Bronchial epithelial cell (primary cell): Measurements from ENCODE around the gene CEP41. TPM values are rescaled to one million over a fixed set of nuclear protein-coding genes. Genes with fewer than 3 reads are reported as not detected.

Experiments used
- DNase-seq: peaks from one replicate; pipeline ENCODE4 v3.0.0-alpha.2; 2010; ENCODE audit warnings: low read depth
- FAIRE-seq: peaks from 2 replicates; lab custom pipeline; 2011; peaks lifted over from hg19 to GRCh38; lab: Jason Lieb, UNC
- H3K27me3 ChIP-seq: 2 replicates; pipeline ENCODE4 v1.5.1; 2011; ENCODE audit warnings: low read length; ENCODE audit not compliant: control insufficient read depth, insufficient read depth
- H3K36me3 ChIP-seq: 2 replicates; pipeline ENCODE4 v1.5.1; 2011; ENCODE audit warnings: low read length; ENCODE audit not compliant: control insufficient read depth, insufficient read depth
- H3K4me3 ChIP-seq: 2 replicates; pipeline ENCODE4 v1.5.1; 2011; ENCODE audit warnings: mild to moderate bottlenecking, low read depth, low read length, control low read depth
- total RNA-seq: library from RNA; depleted of rRNA; stranded (reverse); fragments of >200 nt; gene quantifications from 2 replicates; pipeline ENCODE4 v1.2.1, GENCODE V29; 2014
- TF ChIP-seq, protein P1 (sequence below): IDR thresholded peaks from 2 replicates; pipeline ENCODE4 v1.5.1; 2011; ENCODE audit warnings: mild to moderate bottlenecking, moderate library complexity, low read length, control low read depth, inconsistent platforms; ENCODE audit not compliant: insufficient read depth, severe bottlenecking

The CEP41 gene
- total RNA-seq, 1 donor from 2014 or later: 4.2 TPM

DNA sequence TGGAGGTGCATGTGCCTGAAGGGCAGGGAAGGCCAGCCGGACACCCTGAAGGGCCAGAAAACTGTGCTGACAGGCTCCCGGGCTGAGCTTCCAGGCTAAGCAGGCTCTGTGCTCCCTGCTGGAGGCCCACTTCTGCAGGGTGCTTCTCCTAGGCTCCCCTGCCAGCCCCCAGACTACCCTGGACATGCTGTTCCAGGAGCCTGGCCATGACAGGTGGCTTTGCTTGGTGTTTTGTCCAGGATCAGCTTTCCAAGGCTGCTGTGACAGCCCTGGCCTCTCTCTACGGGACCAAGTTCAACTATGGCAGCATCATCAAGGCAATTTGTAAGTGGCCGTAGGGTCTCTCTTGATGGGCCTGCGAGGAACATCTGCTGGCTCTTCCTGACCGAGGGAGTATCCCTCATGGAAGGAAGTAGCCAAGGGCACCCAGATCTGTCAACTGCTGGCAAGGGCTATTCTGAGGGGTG lies 55.2 kb downstream of the CEP41 start:
- TF ChIP-seq, protein P1, sequence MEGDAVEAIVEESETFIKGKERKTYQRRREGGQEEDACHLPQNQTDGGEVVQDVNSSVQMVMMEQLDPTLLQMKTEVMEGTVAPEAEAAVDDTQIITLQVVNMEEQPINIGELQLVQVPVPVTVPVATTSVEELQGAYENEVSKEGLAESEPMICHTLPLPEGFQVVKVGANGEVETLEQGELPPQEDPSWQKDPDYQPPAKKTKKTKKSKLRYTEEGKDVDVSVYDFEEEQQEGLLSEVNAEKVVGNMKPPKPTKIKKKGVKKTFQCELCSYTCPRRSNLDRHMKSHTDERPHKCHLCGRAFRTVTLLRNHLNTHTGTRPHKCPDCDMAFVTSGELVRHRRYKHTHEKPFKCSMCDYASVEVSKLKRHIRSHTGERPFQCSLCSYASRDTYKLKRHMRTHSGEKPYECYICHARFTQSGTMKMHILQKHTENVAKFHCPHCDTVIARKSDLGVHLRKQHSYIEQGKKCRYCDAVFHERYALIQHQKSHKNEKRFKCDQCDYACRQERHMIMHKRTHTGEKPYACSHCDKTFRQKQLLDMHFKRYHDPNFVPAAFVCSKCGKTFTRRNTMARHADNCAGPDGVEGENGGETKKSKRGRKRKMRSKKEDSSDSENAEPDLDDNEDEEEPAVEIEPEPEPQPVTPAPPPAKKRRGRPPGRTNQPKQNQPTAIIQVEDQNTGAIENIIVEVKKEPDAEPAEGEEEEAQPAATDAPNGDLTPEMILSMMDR: no peak
- H3K4me3 ChIP-seq: no peak overlapping the region
- peak; percentile 88 for FAIRE-seq
- H3K27me3 ChIP-seq: no peaks in the 10 kb centered on the region
- no peak for DNase-seq
- H3K36me3 ChIP-seq: no peaks in the 10 kb centered on the region

DNA sequence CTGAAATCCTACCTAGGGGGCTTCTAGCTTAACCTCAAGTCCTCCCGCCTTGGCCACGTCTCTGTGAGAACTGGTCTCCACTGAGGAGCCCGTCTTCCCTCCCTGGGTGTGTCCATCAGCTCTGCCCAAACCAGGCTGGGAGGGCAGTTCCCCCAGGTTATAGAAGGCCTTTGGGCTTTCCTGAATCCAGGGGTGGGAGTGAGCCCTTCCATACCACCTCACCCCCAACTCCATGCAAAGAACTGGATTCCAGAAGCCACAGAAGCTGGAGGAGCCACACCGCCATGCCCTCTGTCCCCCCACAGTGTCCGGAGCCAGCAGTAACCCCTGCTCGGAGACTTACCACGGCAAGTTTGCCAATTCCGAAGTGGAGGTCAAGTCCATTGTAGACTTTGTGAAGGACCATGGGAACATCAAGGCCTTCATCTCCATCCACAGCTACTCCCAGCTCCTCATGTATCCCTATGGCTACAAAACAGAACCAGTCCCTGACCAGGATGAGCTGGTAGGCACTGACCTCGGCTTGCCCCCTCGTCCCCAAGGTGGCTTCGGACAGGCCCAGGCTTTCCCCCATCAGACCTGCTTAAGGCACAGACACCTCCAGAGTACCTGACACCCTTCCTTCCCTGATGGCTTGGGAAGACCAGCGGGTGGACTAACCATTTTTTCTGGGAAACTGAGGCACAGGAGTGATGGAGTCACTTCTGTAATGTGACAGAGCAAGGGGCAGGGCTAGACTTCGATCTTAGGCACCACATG lies 55.8 kb downstream of the CEP41 start:
- no peak overlapping the region for H3K4me3 ChIP-seq
- FAIRE-seq (peak; percentile 55), DNase-seq (no peak)
- H3K27me3 ChIP-seq: no peaks in the 10 kb centered on the region
- TF ChIP-seq, protein P1: no peak
- no peaks in the 10 kb centered on the region for H3K36me3 ChIP-seq

DNA sequence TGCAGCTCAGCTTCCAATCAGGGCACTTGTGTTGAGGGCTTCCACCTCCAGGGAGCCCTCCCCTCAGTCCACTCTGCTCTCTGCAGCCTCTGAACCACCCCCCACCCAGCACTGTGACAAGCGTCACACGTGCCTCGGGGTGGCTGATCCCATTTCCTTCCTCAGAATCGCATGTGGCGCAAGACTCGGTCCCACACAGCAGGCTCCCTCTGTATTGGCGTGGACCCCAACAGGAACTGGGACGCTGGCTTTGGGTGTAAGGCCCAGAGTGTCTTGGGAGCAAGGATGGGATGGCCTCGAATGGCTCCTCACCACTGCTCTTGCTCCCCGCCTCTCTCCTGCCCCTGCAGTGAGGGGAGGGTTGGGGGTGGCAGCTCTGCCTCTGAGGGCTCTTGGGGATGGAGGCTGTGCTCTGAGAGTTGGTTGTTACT lies 56.4 kb downstream of the CEP41 start:
- H3K4me3 ChIP-seq: no peak overlapping the region
- no peak for DNase-seq
- no peaks in the 10 kb centered on the region for H3K27me3 ChIP-seq
- FAIRE-seq: no peak
- TF ChIP-seq, protein P1: no peak
- no peaks in the 10 kb centered on the region for H3K36me3 ChIP-seq

DNA sequence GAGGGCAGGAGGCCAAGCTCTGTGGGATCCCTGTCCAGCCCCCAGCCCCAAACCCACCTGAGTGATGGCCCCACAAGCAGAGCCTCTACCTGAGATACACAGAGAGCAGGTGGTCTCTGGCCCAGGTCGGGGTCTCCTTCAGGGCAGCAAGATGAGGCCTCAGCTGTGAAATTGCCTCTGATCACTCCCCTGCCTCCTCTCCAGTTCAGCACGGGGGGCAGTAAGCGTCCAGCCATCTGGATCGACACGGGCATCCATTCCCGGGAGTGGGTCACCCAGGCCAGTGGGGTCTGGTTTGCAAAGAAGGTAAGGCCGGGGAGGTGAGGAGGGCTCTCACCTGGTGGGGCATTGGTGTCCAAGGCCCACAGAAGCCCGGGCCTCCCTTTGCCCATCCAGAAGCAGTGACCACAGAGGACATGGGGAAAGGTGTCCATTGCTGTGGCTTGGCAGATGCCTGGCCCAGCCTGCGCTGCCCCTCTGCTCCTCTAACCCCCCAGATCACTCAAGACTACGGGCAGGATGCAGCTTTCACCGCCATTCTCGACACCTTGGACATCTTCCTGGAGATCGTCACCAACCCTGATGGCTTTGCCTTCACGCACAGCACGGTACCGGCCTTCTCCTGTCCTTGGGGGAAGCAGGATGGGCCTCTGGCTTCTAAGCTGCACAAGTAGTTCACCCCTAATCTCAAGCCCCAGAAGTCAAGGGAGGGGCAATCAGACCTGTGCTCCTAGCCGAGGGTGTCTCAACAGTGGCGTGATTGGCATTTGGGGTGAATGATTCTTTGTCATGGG lies 57.4 kb downstream of the CEP41 start:
- no peaks in the 10 kb centered on the region for H3K36me3 ChIP-seq
- H3K27me3 ChIP-seq: no peaks in the 10 kb centered on the region
- DNase-seq: no peak
- no peak overlapping the region for H3K4me3 ChIP-seq
- FAIRE-seq: no peak
- TF ChIP-seq, protein P1: no peak

DNA sequence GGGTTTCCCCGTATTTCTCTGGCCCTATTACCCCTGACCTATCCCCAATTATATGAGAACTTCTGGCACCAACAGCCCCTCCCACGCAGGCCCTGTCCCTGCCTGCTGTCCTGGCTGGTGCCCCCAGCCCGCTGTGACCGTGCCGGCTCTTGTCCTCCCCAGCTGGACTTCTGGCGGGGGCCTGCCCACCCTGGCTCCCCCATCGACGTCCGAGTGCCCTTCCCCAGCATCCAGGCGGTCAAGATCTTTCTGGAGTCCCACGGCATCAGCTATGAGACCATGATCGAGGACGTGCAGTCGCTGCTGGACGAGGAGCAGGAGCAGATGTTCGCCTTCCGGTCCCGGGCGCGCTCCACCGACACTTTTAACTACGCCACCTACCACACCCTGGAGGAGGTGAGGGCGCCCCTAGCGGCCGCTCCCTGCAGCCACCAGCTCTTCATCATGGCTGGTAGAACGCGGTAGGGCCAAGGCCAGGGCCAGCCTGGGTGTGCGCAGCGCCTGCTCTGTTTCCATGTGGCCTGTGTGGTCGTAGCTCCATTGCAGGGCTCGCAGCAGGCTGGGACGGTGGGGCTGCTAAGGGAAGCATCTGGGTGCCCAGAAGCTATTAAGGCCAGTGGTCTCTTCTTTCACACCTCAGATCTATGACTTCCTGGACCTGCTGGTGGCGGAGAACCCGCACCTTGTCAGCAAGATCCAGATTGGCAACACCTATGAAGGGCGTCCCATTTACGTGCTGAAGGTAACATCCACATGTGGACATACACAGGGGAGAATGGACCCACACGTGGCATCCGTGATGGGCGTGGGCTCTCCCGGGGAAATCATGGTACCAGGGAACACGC lies 59.1 kb downstream of the CEP41 start:
- TF ChIP-seq, protein P1: no peak
- Histone ChIP-seq H3K27me3 (no peaks in the 10 kb centered on the region), H3K36me3 (no peaks in the 10 kb centered on the region), H3K4me3 (no peak overlapping the region)
- FAIRE-seq: peak; percentile 64
- DNase-seq: no peak
